GM19328 (cell line): Measurements from ENCODE around the gene AP3S2.
"Not testable (repeated sequence)": the region's sequence is repeated elsewhere in the genome, so short reads cannot be mapped to it uniquely, and the experiment has no call there.

Experiments
- ATAC-seq: cut with Tn5 transposase; IDR thresholded peaks from one replicate; pipeline ENCODE4 v1.9.1; 2021; ENCODE audit warnings: mild to moderate bottlenecking, moderate library complexity; ENCODE audit not compliant: unreplicated experiment

Gene AP3S2

DNA sequence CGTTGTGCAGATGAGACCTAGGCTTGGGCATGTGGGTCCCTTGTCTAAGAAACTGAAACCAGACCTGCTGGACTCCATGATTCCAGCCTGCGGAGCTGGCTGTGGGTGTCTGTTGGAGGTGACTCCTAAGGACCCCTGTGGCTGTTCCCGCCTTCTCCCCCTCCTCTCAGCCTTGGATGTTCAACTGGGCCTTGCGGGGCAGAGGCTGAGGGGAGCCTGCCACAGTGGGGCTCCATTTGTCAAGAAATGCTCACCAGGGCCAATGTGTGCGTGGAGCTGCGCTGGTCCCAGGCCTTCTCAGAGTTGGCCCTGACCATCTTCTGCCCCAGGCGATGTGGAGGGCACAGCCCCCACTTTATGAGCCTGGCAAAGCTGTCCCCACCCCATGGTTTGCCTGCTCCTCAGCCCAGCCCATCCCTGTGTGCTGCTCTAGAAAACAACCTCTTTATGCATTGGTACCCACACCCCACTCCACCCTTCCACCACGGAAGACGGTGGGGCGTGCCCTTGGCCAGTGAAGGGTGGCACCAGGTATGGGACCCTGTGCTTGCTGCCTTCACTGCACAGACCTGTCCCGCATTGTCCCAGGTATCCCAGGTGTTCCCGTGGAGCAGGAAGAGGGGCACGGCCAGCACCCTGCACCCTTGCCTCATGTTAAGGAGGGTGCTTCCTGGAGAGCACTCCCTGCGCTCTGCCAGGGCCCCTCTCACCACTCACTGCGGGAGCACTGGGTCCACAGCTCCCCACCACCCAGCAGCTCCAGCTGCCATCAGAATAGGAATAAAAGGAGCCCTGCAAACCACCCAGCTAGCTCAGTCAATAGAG, 109.7 kb downstream of the AP3S2 start:
- no peak for ATAC-seq

DNA sequence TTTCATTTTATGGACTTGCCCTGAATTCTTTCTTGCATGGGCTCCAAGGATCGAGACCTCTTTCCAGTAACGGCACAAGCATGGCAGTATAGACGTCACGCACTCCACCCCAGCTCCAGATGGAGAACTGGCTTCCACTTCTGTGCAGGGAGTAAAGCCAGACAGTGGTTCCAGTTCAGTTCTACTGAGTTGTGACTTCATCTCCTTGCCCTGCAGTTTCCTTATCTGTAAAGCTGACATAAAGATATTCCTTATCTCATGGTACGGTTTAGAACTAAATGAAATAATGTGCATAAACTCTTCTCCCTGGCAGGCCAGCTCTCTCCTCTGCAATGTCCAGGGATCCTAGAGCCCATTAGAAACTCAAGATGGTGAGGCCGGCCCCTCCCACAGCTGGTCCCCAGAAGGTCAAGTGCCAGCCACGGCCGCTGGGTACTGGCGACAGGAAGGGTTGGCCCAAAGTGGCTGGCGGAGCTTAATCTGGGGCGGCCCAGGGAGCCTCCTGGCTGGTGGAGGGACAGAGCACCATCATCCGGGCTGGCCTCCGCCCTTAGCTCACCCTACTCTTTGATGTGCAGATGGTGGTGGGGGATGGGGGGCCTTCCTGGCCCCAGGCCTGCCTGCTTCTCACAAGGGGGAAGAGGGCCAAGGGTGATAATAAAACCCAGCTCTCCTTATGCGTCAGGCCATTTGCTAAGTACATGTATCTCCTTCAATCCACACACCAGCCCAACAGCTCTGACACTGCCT, 110.5 kb downstream of the AP3S2 start:
- ATAC-seq: no peak

- not testable (repeated sequence) for ATAC-seq
Measured at GRCh38 chr15:89782619-89782950, 111.2 kb downstream of the AP3S2 start.

- ATAC-seq: no peak
Measured at GRCh38 chr15:89781891-89782618, 111.7 kb downstream of the AP3S2 start.

GRCh38 chr15:89781055-89781454, 112.7 kb downstream of the AP3S2 start:
- no peak for ATAC-seq

DNA sequence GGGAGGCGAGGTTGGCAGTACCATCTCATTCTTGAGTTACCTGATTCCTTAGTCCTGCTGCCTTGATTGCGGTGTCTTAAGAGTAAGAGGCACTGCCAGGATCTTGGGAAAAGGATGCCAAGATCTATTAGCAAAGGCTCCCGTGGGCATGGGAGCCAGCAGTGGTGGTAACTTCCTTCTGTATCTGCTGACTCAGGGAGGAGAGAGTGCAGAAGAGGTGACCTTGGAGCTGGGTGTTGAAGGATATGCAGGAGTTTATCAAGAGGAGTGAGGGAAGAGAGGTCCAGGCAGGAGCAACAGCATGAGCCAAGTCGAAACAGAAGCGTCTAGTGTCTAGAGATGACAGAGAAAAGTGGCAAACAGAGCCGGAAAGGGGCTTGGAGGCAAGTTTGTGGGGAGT, 113.2 kb downstream of the AP3S2 start:
- ATAC-seq: no peak
